Measurements from ENCODE around the gene ATXN7L3B. TPM values are rescaled to one million over a fixed set of nuclear protein-coding genes. Genes with fewer than 3 reads are reported as not detected.

ATXN7L3B gene
- total RNA-seq (35.1 TPM), polyA plus RNA-seq (ENCODE audit: insufficient read depth, low read depth, low replicate concordance) (23.5 TPM)
- long read RNA-seq, donor 1, full-length matches to known transcripts, result 118 of 118 reads
- long read RNA-seq, donor 1, partial matches to known transcripts, result 0 of 118 reads
- long read RNA-seq, donor 1, other reads (novel, unspliced or antisense), result 0 of 118 reads
- long read RNA-seq, donor 2, full-length matches to known transcripts, result 160 of 160 reads
- long read RNA-seq, donor 2, partial matches to known transcripts, result 0 of 160 reads
- long read RNA-seq, donor 2, other reads (novel, unspliced or antisense), result 0 of 160 reads
- long read RNA-seq, donor 3, full-length matches to known transcripts, result 209 of 209 reads
- long read RNA-seq, donor 3, partial matches to known transcripts, result 0 of 209 reads
- long read RNA-seq, donor 3, other reads (novel, unspliced or antisense), result 0 of 209 reads
- long read RNA-seq, donor 4, full-length matches to known transcripts, result 133 of 133 reads
- long read RNA-seq, donor 4, partial matches to known transcripts, result 0 of 133 reads
- long read RNA-seq, donor 4, other reads (novel, unspliced or antisense), result 0 of 133 reads
- long read RNA-seq, donor 5, full-length matches to known transcripts, result 12 of 12 reads
- long read RNA-seq, donor 5, partial matches to known transcripts, result 0 of 12 reads
- long read RNA-seq, donor 5, other reads (novel, unspliced or antisense), result 0 of 12 reads
- long read RNA-seq, donor 6, full-length matches to known transcripts, result 41 of 41 reads
- long read RNA-seq, donor 6, partial matches to known transcripts, result 0 of 41 reads
- long read RNA-seq, donor 6, other reads (novel, unspliced or antisense), result 0 of 41 reads
- long read RNA-seq, donor 7, full-length matches to known transcripts, result 108 of 108 reads
- long read RNA-seq, donor 7, partial matches to known transcripts, result 0 of 108 reads
- long read RNA-seq, donor 7, other reads (novel, unspliced or antisense), result 0 of 108 reads
- long read RNA-seq, donor 8, full-length matches to known transcripts, result 164 of 164 reads
- long read RNA-seq, donor 8, partial matches to known transcripts, result 0 of 164 reads
- long read RNA-seq, donor 8, other reads (novel, unspliced or antisense), result 0 of 164 reads
- long read RNA-seq, donor 9, full-length matches to known transcripts, result 76 of 76 reads
- long read RNA-seq, donor 9, partial matches to known transcripts, result 0 of 76 reads
- long read RNA-seq, donor 9, other reads (novel, unspliced or antisense), result 0 of 76 reads
- long read RNA-seq, donor 10, full-length matches to known transcripts, result 157 of 157 reads
- long read RNA-seq, donor 10, partial matches to known transcripts, result 0 of 157 reads
- long read RNA-seq, donor 10, other reads (novel, unspliced or antisense), result 0 of 157 reads

GRCh38 chr12:74537707-74538385, at the start of gene ATXN7L3B:
TSS of gene ATXN7L3B (plus strand) at chr12:74537835. CDS start at chr12:74538113, 278 bp downstream.
- H3K27me3 ChIP-seq (ENCODE audit: control insufficient read depth, insufficient read depth, low read length), result no peaks in the 10 kb centered on the region
- H3K36me3 ChIP-seq (ENCODE audit: control insufficient read depth in 2 of 3, insufficient read depth in 3 of 3, low read length in 3 of 3), result peaks cover 0 to 5% (median 2%) of the 10 kb centered on the region in 3 donors
- H3K9me3 ChIP-seq (ENCODE audit: control insufficient read depth in 2 of 3, insufficient read depth in 1 of 3, low read length in 3 of 3), result no peaks in the 10 kb centered on the region
- H3K4me3 ChIP-seq (ENCODE audit: low read length in 3 of 3), result peak within 1 kb of the TSS; percentile 91 to 98 (median 98)
- TF ChIP-seq CTCF (IDR thresholded peaks at IDR 0.05; ENCODE audit: borderline replicate concordance, extremely low read depth, insufficient read depth), result no peak
- H3K27ac ChIP-seq (ENCODE audit: low read depth in 2 of 2, low read length in 2 of 2), result peak within 1 kb of the TSS; percentile 86 to 89
- peaks cover 0 to 29% (median 24%) of the 10 kb centered on the region in 3 donors for H3K4me1 ChIP-seq (ENCODE audit: control insufficient read depth in 2 of 3, insufficient read depth in 2 of 3, low read depth in 1 of 3, low read length in 3 of 3)
- intact Hi-C loops (cut with DNase I), result no loop called here
- peak within 1 kb of the TSS; percentile 77 to 97 (median 92) for H3K9ac ChIP-seq (ENCODE audit: low read length in 3 of 3)
- FAIRE-seq (no peak), DNase-seq (peak; percentile 95 to 98 (median 97))

- intact Hi-C loops (cut with DNase I), result no loop called here
These were observed 49.5 kb upstream of the ATXN7L3B start for GRCh38 chr12:74488134-74488533.

More at GRCh38 chr12:74488134-74488533, 49.5 kb upstream of the ATXN7L3B start:
- FAIRE-seq (no peak), DNase-seq (no peak)
- H3K27me3 ChIP-seq (ENCODE audit: control insufficient read depth, insufficient read depth, low read length), result no peaks in the 10 kb centered on the region
- H3K36me3 ChIP-seq (ENCODE audit: control insufficient read depth in 2 of 3, insufficient read depth in 3 of 3, low read length in 3 of 3), result no peaks in the 10 kb centered on the region
- H3K9ac ChIP-seq (ENCODE audit: low read length in 3 of 3), result no peak overlapping the region
- no peak overlapping the region for H3K4me3 ChIP-seq (ENCODE audit: low read length in 3 of 3)
- no peak for TF ChIP-seq CTCF (IDR thresholded peaks at IDR 0.05; ENCODE audit: borderline replicate concordance, extremely low read depth, insufficient read depth)
- H3K4me1 ChIP-seq (ENCODE audit: control insufficient read depth in 2 of 3, insufficient read depth in 2 of 3, low read depth in 1 of 3, low read length in 3 of 3), result no peaks in the 10 kb centered on the region
- no peak overlapping the region for H3K27ac ChIP-seq (ENCODE audit: low read depth in 2 of 2, low read length in 2 of 2)
- no peaks in the 10 kb centered on the region for H3K9me3 ChIP-seq (ENCODE audit: control insufficient read depth in 2 of 3, insufficient read depth in 1 of 3, low read length in 3 of 3)

Measured in kidney (tissue), 22 donors.